HFFc6 (cell line): Measurements from ENCODE around the gene DENND1A. TPM values are rescaled to one million over a fixed set of nuclear protein-coding genes. Genes with fewer than 3 reads are reported as not detected.

Experiments used
- DNase-seq: peaks from one replicate; pipeline ENCODE4 v3.0.0-alpha.2; 2018
- H3K27ac Mint-ChIP-seq: 2 replicates; pipeline ENCODE4 v1.8.0; 2020; ENCODE audit warnings: mild to moderate bottlenecking, mixed read lengths
- H3K27me3 Mint-ChIP-seq: 2 replicates; pipeline ENCODE4 v1.8.0; 2021; ENCODE audit warnings: mild to moderate bottlenecking, moderate library complexity, mixed read lengths; ENCODE audit not compliant: insufficient read depth
- H3K36me3 Mint-ChIP-seq: 2 replicates; pipeline ENCODE4 v1.8.0; 2021; ENCODE audit warnings: low read depth, mixed read lengths
- H3K4me1 Mint-ChIP-seq: 2 replicates; pipeline ENCODE4 v1.8.0; 2020; ENCODE audit warnings: low read depth, mixed read lengths
- H3K4me3 Mint-ChIP-seq: 2 replicates; pipeline ENCODE4 v1.8.0; 2020; ENCODE audit warnings: mild to moderate bottlenecking, moderate library complexity, mixed read lengths
- H3K9me3 Mint-ChIP-seq: 2 replicates; pipeline ENCODE4 v1.8.0; 2020; ENCODE audit warnings: mild to moderate bottlenecking, mixed read lengths
- CTCF ChIP-seq: fragments of 200-600 bp; sonication (generic); IDR thresholded peaks from 2 replicates; pipeline ENCODE4 v1.5.0; 2021; ENCODE audit warnings: antibody characterized with exemption, mild to moderate bottlenecking
- total RNA-seq, 6 experiments: library from RNA; stranded (reverse); fragmentation: NEBNext Ultra II Directional; extraction: Animal tissue kit (Norgen Biotek cat#: 25700); gene quantifications; 2 replicates in 1 of 6; 3 replicates in 5 of 6; pipeline ENCODE4 v1.2.3, GENCODE V29; 2021

The DENND1A gene
- total RNA-seq, 6 experiments from 2014 or later = 25.4 to 38.3 (median 30.3) TPM

GRCh38 chr9:123590499-123590898 lies 339.4 kb downstream of the DENND1A start:
- no peak overlapping the region for H3K27ac Mint-ChIP-seq
- TF ChIP-seq CTCF = no peak
- no peak for DNase-seq
- no peak overlapping the region for H3K4me3 Mint-ChIP-seq
- no peaks in the 10 kb centered on the region; the same call in 1 of the 2 replicates for H3K27me3 Mint-ChIP-seq
- H3K4me1 Mint-ChIP-seq = no peaks in the 10 kb centered on the region
- peaks cover 10% of the 10 kb centered on the region; the same call in 1 of the 2 replicates for H3K36me3 Mint-ChIP-seq
- H3K9me3 Mint-ChIP-seq = peaks cover 7% of the 10 kb centered on the region

GRCh38 chr9:123589361-123590239 lies 340.3 kb downstream of the DENND1A start:
- H3K27me3 Mint-ChIP-seq = no peaks in the 10 kb centered on the region; the same call in 1 of the 2 replicates
- H3K9me3 Mint-ChIP-seq = peaks cover 7% of the 10 kb centered on the region
- H3K36me3 Mint-ChIP-seq = peaks cover 10% of the 10 kb centered on the region; the same call in 1 of the 2 replicates
- H3K27ac Mint-ChIP-seq = no peak overlapping the region
- no peak for DNase-seq
- H3K4me1 Mint-ChIP-seq = no peaks in the 10 kb centered on the region
- H3K4me3 Mint-ChIP-seq = no peak overlapping the region
- no peak for TF ChIP-seq CTCF

GRCh38 chr9:123586275-123586674 lies 343.7 kb downstream of the DENND1A start:
- TF ChIP-seq CTCF = no peak
- peaks cover 16% of the 10 kb centered on the region for H3K36me3 Mint-ChIP-seq
- H3K4me3 Mint-ChIP-seq = no peak overlapping the region
- DNase-seq = no peak
- peaks cover 7% of the 10 kb centered on the region for H3K9me3 Mint-ChIP-seq
- H3K27ac Mint-ChIP-seq = no peak overlapping the region
- H3K27me3 Mint-ChIP-seq = peaks cover 1% of the 10 kb centered on the region
- no peaks in the 10 kb centered on the region for H3K4me1 Mint-ChIP-seq

GRCh38 chr9:123584202-123585176 lies 345.4 kb downstream of the DENND1A start:
- Mint-ChIP-seq H3K27me3 (peaks cover 2% of the 10 kb centered on the region; the same call in 1 of the 2 replicates), H3K27ac (no peak overlapping the region), H3K4me3 (no peak overlapping the region), H3K4me1 (no peaks in the 10 kb centered on the region), H3K36me3 (peaks cover 25% of the 10 kb centered on the region), H3K9me3 (peaks cover 7% of the 10 kb centered on the region)
- no peak for DNase-seq
- TF ChIP-seq CTCF = no peak

GRCh38 chr9:123583646-123584045 lies 346.3 kb downstream of the DENND1A start:
- H3K4me1 Mint-ChIP-seq = no peaks in the 10 kb centered on the region
- H3K27ac Mint-ChIP-seq = no peak overlapping the region
- no peak overlapping the region for H3K4me3 Mint-ChIP-seq
- H3K36me3 Mint-ChIP-seq = peaks cover 33% of the 10 kb centered on the region
- no peak for DNase-seq
- H3K9me3 Mint-ChIP-seq = peaks cover 7% of the 10 kb centered on the region
- peaks cover 2% of the 10 kb centered on the region; the same call in 1 of the 2 replicates for H3K27me3 Mint-ChIP-seq
- TF ChIP-seq CTCF = no peak
